Retinal pigment epithelial cell (primary cell): ENCODE measurements around the gene SELENOF.

Experiments used
- DNase-seq: peaks from one replicate; pipeline ENCODE4 v3.0.0-alpha.2; 2010; ENCODE audit warnings: low read depth
- H3K4me3 ChIP-seq: 2 replicates; pipeline ENCODE4 v1.5.1; 2011; ENCODE audit warnings: mild to moderate bottlenecking, low read length, control low read depth, moderate library complexity
- TF ChIP-seq, protein P1 (sequence below): conservative IDR thresholded peaks from 2 replicates; pipeline ENCODE4 v1.5.1; 2011; ENCODE audit warnings: low read depth, low read length, control low read depth, inconsistent platforms

The SELENOF gene

DNA sequence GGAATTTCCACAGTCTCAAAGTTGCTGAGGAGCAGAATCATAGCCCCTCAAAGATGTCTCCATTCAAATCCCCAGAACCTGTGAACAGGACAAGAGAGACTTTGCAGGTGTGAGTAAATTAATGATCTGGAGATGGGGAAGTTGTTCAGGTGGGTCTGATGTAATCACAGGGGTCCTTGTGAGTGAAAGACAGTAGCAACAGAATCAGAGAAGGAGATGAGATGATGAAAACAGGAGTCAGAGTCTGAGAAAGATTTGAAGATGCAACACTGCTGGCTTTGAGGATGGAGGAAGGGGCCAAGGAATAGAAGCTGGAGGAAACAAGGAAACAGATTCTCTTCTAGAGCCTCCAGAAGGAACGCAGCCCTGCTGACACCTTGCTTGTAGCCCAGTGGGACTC is 81.5 kb downstream of the SELENOF start:
- no peak for DNase-seq
- no peak overlapping the region for H3K4me3 ChIP-seq
- TF ChIP-seq, protein P1, sequence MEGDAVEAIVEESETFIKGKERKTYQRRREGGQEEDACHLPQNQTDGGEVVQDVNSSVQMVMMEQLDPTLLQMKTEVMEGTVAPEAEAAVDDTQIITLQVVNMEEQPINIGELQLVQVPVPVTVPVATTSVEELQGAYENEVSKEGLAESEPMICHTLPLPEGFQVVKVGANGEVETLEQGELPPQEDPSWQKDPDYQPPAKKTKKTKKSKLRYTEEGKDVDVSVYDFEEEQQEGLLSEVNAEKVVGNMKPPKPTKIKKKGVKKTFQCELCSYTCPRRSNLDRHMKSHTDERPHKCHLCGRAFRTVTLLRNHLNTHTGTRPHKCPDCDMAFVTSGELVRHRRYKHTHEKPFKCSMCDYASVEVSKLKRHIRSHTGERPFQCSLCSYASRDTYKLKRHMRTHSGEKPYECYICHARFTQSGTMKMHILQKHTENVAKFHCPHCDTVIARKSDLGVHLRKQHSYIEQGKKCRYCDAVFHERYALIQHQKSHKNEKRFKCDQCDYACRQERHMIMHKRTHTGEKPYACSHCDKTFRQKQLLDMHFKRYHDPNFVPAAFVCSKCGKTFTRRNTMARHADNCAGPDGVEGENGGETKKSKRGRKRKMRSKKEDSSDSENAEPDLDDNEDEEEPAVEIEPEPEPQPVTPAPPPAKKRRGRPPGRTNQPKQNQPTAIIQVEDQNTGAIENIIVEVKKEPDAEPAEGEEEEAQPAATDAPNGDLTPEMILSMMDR, result no peak

DNA sequence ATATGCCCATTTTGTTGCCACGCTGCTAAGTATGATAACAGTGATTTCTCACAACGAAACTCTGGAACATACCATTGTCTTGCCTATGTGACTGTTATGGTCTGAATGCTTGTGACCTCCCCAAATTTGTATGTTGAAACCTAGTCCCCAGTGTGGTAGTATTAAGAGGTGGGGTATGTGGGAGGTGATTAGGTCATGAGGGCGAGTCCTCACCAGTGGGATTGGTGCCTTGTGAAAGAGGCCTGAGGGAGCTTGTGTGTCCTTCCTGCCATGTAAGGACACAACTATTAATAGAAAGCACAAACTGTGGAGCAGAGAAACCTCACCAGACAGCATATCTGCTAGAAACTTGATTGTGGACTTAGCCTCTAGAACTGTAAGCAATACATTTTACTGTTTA is 84.6 kb downstream of the SELENOF start:
- DNase-seq, result no peak
- no peak overlapping the region for H3K4me3 ChIP-seq
- TF ChIP-seq, protein P1, result no peak

GRCh38 chr1:86828024-86828423 is 85.9 kb downstream of the SELENOF start:
- no peak for DNase-seq
- TF ChIP-seq, protein P1, result no peak
- no peak overlapping the region for H3K4me3 ChIP-seq

- no peak for DNase-seq
- H3K4me3 ChIP-seq, result no peak overlapping the region
- TF ChIP-seq, protein P1, result no peak
Observed at GRCh38 chr1:86826856-86827255, 87.1 kb downstream of the SELENOF start.

- TF ChIP-seq, protein P1, result no peak
- DNase-seq, result peak; percentile 53
- no peak overlapping the region for H3K4me3 ChIP-seq
Observed at GRCh38 chr1:86825319-86825718, 88.6 kb downstream of the SELENOF start.

DNA sequence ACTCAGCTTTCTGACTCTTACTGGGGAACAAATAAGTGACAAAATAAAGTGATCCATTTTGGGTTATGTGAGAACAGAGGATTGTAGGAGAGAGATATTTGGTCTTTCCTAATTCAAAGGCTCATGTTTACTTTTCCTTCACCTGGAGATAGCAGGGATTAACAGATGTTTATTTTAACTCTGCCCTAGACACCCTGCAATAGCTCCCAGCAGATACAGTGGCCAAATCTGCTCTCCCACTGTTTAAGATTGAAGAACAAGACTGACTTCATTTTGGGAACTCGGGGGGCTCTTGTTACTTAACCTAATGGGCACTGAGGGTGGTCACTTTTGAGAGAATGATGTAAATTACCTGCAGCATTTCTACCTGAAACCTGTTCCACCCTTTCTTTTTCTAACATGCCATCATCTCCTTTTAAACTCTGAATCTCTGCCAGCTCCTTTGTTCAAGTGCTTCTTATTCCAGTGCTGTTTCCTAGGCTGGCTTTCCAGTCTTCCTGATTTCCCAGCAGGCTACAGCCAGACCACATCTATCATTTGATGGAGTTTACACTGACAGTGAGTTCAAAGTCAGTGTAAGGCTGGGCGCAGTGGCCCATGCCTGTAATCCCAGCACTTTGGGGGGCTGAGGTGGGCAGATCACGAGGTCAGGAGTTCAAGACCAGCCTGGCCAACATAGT is 90.0 kb downstream of the SELENOF start:
- DNase-seq, result no peak

DNA sequence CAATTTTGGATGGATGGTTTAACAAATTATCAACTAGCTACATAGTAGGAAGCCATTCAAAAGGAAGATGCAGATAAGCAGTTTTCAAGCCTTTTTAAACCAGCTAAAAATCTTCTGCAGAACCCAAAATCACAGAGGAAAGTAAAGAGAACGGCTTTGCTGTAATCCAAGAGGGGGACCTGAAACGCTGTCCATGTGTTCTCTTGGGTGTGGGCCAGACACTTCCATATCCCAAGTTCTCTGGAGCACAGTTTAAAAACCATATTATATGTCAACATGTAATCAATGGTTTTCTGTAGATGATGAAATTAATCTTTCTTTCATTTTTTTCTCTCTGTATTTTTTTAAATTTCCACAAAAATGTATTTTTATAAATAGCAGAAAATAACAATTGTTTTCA is 90.5 kb downstream of the SELENOF start:
- no peak overlapping the region for H3K4me3 ChIP-seq
- TF ChIP-seq, protein P1, result no peak
- no peak for DNase-seq

More for the DNA sequence above, 90.0 kb downstream of the SELENOF start:
- TF ChIP-seq, protein P1, result no peak
- H3K4me3 ChIP-seq, result no peak overlapping the region
